H9 (cell line): ENCODE measurements around the gene MIOS. TPM values are rescaled to one million over a fixed set of nuclear protein-coding genes. Genes with fewer than 3 reads are reported as not detected.

ENCODE experiments used
- DNase-seq: peaks from one replicate; pipeline ENCODE4 v3.0.0-alpha.2; 2017
- H2AFZ ChIP-seq: one replicate; pipeline ENCODE4 v1.6.1; 2013; ENCODE audit warnings: mild to moderate bottlenecking, low read length, control low read depth, moderate library complexity
- H2AK5ac ChIP-seq: 2 replicates; pipeline ENCODE4 v1.6.1; 2013; ENCODE audit warnings: low read length, control low read depth, mixed read lengths; ENCODE audit not compliant: insufficient read length
- H2BK120ac ChIP-seq: one replicate; pipeline ENCODE4 v1.6.1; 2013; ENCODE audit warnings: low read depth, mild to moderate bottlenecking, low read length, control low read depth, inconsistent platforms; ENCODE audit not compliant: poor library complexity, severe bottlenecking
- H2BK12ac ChIP-seq: 2 replicates; pipeline ENCODE4 v1.6.1; 2013; ENCODE audit warnings: low read length, control low read depth, mixed read lengths, low read depth; ENCODE audit not compliant: insufficient read length
- H2BK15ac ChIP-seq: 2 replicates; pipeline ENCODE4 v1.6.1; 2013; ENCODE audit warnings: low read depth, low read length, control low read depth
- H2BK20ac ChIP-seq: one replicate; pipeline ENCODE4 v1.6.1; 2013; ENCODE audit warnings: low read depth, mild to moderate bottlenecking, low read length, control low read depth, inconsistent platforms; ENCODE audit not compliant: poor library complexity, severe bottlenecking
- H2BK5ac ChIP-seq: 2 replicates; pipeline ENCODE4 v1.6.1; 2013; ENCODE audit warnings: low read length, control low read depth, mixed read lengths; ENCODE audit not compliant: insufficient read length
- H3K14ac ChIP-seq: 2 replicates; pipeline ENCODE4 v1.6.1; 2013; ENCODE audit warnings: low read length, control low read depth; ENCODE audit not compliant: insufficient read depth
- H3K18ac ChIP-seq: 2 replicates; pipeline ENCODE4 v1.6.1; 2013; ENCODE audit warnings: low read depth, mild to moderate bottlenecking, mixed read lengths, low read length, control low read depth; ENCODE audit not compliant: insufficient read length
- H3K23ac ChIP-seq: 2 replicates; pipeline ENCODE4 v1.6.1; 2013; ENCODE audit warnings: low read length, control low read depth, mixed read lengths, low read depth; ENCODE audit not compliant: insufficient read length
- H3K23me2 ChIP-seq: 2 replicates; pipeline ENCODE4 v1.6.1; 2013; ENCODE audit warnings: low read depth, mild to moderate bottlenecking, mixed read lengths, low read length, control low read depth; ENCODE audit not compliant: insufficient read length, poor library complexity, severe bottlenecking
- H3K27ac ChIP-seq: 2 replicates; pipeline ENCODE4 v1.5.1; 2013; ENCODE audit warnings: low read length, control low read depth, mixed read lengths, low read depth; ENCODE audit not compliant: insufficient read length
- H3K27me3 ChIP-seq: 2 replicates; pipeline ENCODE4 v1.6.1; 2013; ENCODE audit warnings: low read length, control low read depth, inconsistent platforms; ENCODE audit not compliant: insufficient read depth
- H3K4ac ChIP-seq: 2 replicates; pipeline ENCODE4 v1.6.1; 2013; ENCODE audit warnings: low read depth, mild to moderate bottlenecking, control low read depth, inconsistent platforms, low read length, moderate library complexity
- H3K4me1 ChIP-seq: 2 replicates; pipeline ENCODE4 v1.6.1; 2013; ENCODE audit warnings: low read length, control low read depth, inconsistent platforms; ENCODE audit not compliant: insufficient read depth
- H3K4me2 ChIP-seq: 2 replicates; pipeline ENCODE4 v1.6.1; 2013; ENCODE audit warnings: low read length, control low read depth, mixed read lengths; ENCODE audit not compliant: insufficient read length, insufficient read depth
- H3K56ac ChIP-seq: 2 replicates; pipeline ENCODE4 v1.6.1; 2013; ENCODE audit warnings: low read depth, mild to moderate bottlenecking, mixed read lengths, low read length, control low read depth; ENCODE audit not compliant: insufficient read length
- H3K79me1 ChIP-seq: 2 replicates; pipeline ENCODE4 v1.6.1; 2013; ENCODE audit warnings: low read depth, mild to moderate bottlenecking, moderate library complexity, low read length, control low read depth, inconsistent platforms; ENCODE audit not compliant: insufficient read depth, poor library complexity, severe bottlenecking
- H3K79me2 ChIP-seq: 2 replicates; pipeline ENCODE4 v1.6.1; 2013; ENCODE audit warnings: low read length, control low read depth, inconsistent platforms; ENCODE audit not compliant: insufficient read depth
- H3K9ac ChIP-seq: 2 replicates; pipeline ENCODE4 v1.6.1; 2013; ENCODE audit warnings: low read length, control low read depth, mixed read lengths; ENCODE audit not compliant: insufficient read length; ENCODE audit errors: extremely low read depth
- H3K9me3 ChIP-seq: one replicate; pipeline ENCODE4 v1.6.1; 2013; ENCODE audit warnings: low read depth, low read length, inconsistent platforms; ENCODE audit not compliant: control insufficient read depth
- H3T11ph ChIP-seq: one replicate; pipeline ENCODE4 v1.6.1; 2013; ENCODE audit warnings: mild to moderate bottlenecking, low read length, control low read depth, inconsistent platforms
- H4K20me1 ChIP-seq: one replicate; pipeline ENCODE4 v1.6.1; 2013; ENCODE audit not compliant: control insufficient read depth, insufficient read length, insufficient read depth
- H4K5ac ChIP-seq: 2 replicates; pipeline ENCODE4 v1.6.1; 2013; ENCODE audit warnings: low read depth, mild to moderate bottlenecking, mixed read lengths, low read length, control low read depth; ENCODE audit not compliant: insufficient read length
- H4K8ac ChIP-seq: replicated peaks from 2 replicates; pipeline ENCODE4 v1.6.1; 2013; ENCODE audit warnings: low read length, control low read depth, mixed read lengths, low read depth; ENCODE audit not compliant: insufficient read length
- H4K91ac ChIP-seq: 2 replicates; pipeline ENCODE4 v1.6.1; 2013; ENCODE audit warnings: low read depth, mild to moderate bottlenecking, moderate library complexity, mixed read lengths, low read length, control low read depth; ENCODE audit not compliant: insufficient read length
- H3K27ac Mint-ChIP-seq, 3 experiments: 2 replicates in 2 of 3; 3 replicates in 1 of 3; pipeline ENCODE4 v1.8.0; 2020 to 2021; ENCODE audit warnings: mixed read lengths in 3 of 3, mild to moderate bottlenecking in 1 of 3, moderate library complexity in 1 of 3
- H3K27me3 Mint-ChIP-seq: 2 replicates; pipeline ENCODE4 v1.8.0; 2021; ENCODE audit warnings: low read depth, mild to moderate bottlenecking, moderate library complexity, mixed read lengths
- H3K36me3 Mint-ChIP-seq, 3 experiments: 2 replicates in 2 of 3; 3 replicates in 1 of 3; pipeline ENCODE4 v1.8.0; 2020 to 2021; ENCODE audit warnings: low read depth in 3 of 3, mixed read lengths in 3 of 3; ENCODE audit not compliant: insufficient read depth in 1 of 3
- H3K4me1 Mint-ChIP-seq, 2 experiments: 2 replicates each; pipeline ENCODE4 v1.8.0; 2020; ENCODE audit warnings: mixed read lengths in 2 of 2
- H3K4me3 Mint-ChIP-seq, 2 experiments: 2 replicates in 1 of 2; 3 replicates in 1 of 2; pipeline ENCODE4 v1.8.0; 2020 to 2021; ENCODE audit warnings: mild to moderate bottlenecking in 2 of 2, mixed read lengths in 2 of 2, moderate library complexity in 1 of 2
- H3K9me3 Mint-ChIP-seq, 2 experiments: 2 replicates in 1 of 2; 3 replicates in 1 of 2; pipeline ENCODE4 v1.8.0; 2020; ENCODE audit warnings: mild to moderate bottlenecking in 2 of 2, mixed read lengths in 2 of 2, moderate library complexity in 1 of 2
- CTCF ChIP-seq: fragments of 200-600 bp; sonication (generic); conservative IDR thresholded peaks from 3 replicates; pipeline ENCODE4 v1.8.0; 2021; ENCODE audit warnings: antibody characterized with exemption, mild to moderate bottlenecking
- WGBS: extraction: QIAGEN DNeasy Blood & Tissue Kit; methylation state at CpG from one replicate; pipeline ENCODE4 v1.1.7; 2013; ENCODE audit warnings: missing lambda C conversion rate, low lambda C conversion rate, mixed read lengths; ENCODE audit not compliant: insufficient read length; ENCODE audit errors: extremely low coverage; 5-methylcytosine and 5-hydroxymethylcytosine counted together
- total RNA-seq: library from RNA; stranded (reverse); gene quantifications from 2 replicates; pipeline ENCODE4 v1.2.1, GENCODE V29; 2021

Gene MIOS
- total RNA-seq, 1 experiment from 2014 or later = 46.4 TPM

DNA sequence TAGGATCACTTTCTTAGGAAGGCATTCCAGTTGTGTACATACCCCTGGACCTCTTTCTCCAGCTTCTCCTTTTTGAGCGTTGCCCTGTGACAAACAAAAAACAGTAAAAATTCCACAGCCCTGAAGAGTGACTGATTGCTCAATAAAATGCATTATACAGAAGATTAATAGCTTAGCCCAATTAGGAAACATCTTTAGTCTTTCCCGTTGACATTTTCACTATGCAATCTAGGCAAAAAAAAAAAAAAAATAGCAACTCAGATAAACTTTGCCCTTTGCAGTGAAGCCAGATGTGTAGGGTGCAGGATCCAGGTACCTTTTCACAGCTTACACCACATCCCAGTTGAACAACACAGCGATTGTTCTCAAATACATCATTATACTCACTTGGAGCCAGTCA lies 48.9 kb upstream of the MIOS start:
- Histone ChIP-seq H3K4me2 (no peak overlapping the region), H2AFZ (no peak overlapping the region), H2AK5ac (no peak overlapping the region), H2BK12ac (no peak overlapping the region), H4K5ac (no peak overlapping the region), H3K4ac (no peak overlapping the region), H3K9me3 (no peaks in the 10 kb centered on the region), H2BK15ac (no peak overlapping the region), H2BK20ac (no peak overlapping the region), H3T11ph (no peak overlapping the region), H4K91ac (no peak overlapping the region), H3K14ac (no peak overlapping the region), H2BK5ac (no peak overlapping the region), H3K23ac (no peak overlapping the region), H3K79me1 (no peaks in the 10 kb centered on the region), H3K56ac (no peak overlapping the region), H3K23me2 (no peaks in the 10 kb centered on the region), H3K9ac (no peak overlapping the region), H2BK120ac (no peak overlapping the region), H3K4me1 (no peaks in the 10 kb centered on the region), H3K79me2 (no peaks in the 10 kb centered on the region), H3K27me3 (no peaks in the 10 kb centered on the region), H3K18ac (no peak overlapping the region), H3K27ac (no peak overlapping the region), H4K8ac (no peak overlapping the region), H4K20me1 (no peaks in the 10 kb centered on the region)
- no peaks in the 10 kb centered on the region; a peak in 1 of 5 replicates for H3K9me3 Mint-ChIP-seq
- no peak for DNase-seq
- no peak overlapping the region for H3K27ac Mint-ChIP-seq
- H3K4me1 Mint-ChIP-seq = peaks cover 9% of the 10 kb centered on the region in 2 experiments; a peak in 3 of 4 replicates
- no peaks in the 10 kb centered on the region for H3K36me3 Mint-ChIP-seq
- no peaks in the 10 kb centered on the region for H3K27me3 Mint-ChIP-seq
- TF ChIP-seq CTCF = no peak
- WGBS = no CpG with 5 or more reads among the region's 3 CpGs
- H3K4me3 Mint-ChIP-seq = no peak overlapping the region
